GM12801 (cell line): Measurements from ENCODE around the gene BLMH.

ENCODE experiments used
- TF ChIP-seq, protein P1 (sequence below): IDR thresholded peaks from one replicate; pipeline ENCODE4 v1.5.1; 2011; ENCODE audit warnings: control low read depth; ENCODE audit not compliant: insufficient read length; ENCODE audit errors: extremely low read depth

Gene BLMH

DNA sequence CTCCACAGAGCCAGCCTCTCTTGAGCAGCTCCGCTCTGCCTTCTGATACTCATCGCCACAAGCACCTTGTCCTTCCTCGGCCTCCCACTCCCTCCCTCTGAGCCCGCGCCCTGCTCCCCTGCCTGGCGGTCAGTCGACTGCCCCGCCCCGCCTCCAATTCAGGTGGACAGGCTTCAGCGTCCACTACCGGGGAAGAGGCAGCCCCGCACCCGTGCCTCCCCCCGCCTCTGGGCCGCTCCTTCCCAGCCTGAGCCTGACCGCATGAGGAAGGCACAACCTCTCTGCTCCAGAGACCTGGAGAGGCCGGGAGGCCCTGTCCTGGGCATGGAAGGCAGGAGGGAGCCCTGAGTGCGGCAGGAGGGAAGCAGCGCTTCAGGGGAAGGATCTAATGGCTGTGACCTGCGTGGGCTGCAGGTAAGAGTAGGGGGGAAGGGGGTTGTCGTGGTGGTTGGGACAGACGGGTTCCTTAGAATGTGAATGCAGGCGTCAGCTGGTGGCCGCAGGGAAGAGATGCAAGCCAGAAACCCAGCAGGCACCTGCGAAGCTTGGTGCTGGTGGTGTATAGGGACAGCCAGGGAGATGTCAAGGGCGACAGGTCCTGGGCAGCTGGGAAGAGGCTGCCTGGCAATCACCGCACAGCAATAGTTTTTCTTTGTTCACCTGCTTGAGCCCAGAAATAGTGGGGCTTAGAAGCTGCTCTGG, 53.2 kb downstream of the BLMH start:
- TF ChIP-seq, protein P1, sequence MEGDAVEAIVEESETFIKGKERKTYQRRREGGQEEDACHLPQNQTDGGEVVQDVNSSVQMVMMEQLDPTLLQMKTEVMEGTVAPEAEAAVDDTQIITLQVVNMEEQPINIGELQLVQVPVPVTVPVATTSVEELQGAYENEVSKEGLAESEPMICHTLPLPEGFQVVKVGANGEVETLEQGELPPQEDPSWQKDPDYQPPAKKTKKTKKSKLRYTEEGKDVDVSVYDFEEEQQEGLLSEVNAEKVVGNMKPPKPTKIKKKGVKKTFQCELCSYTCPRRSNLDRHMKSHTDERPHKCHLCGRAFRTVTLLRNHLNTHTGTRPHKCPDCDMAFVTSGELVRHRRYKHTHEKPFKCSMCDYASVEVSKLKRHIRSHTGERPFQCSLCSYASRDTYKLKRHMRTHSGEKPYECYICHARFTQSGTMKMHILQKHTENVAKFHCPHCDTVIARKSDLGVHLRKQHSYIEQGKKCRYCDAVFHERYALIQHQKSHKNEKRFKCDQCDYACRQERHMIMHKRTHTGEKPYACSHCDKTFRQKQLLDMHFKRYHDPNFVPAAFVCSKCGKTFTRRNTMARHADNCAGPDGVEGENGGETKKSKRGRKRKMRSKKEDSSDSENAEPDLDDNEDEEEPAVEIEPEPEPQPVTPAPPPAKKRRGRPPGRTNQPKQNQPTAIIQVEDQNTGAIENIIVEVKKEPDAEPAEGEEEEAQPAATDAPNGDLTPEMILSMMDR, result no peak

DNA sequence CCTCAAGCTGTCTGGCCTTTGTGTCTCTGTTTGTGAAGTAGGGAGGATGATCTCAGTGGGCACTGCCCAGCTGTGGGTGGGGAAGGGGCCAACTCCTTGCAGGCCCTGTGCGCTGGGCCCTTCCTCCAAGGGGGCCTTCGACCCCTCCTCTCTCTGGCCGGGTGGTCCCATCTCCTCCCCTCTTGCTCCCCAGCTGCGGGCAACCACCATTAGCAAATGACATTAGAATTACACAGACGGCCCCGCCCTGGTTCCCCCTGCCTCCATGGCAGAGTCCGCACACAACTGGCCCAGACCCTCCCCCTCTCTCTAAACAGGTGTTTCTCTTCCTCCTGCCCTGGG, 53.8 kb downstream of the BLMH start:
- TF ChIP-seq, protein P1, result no peak

DNA sequence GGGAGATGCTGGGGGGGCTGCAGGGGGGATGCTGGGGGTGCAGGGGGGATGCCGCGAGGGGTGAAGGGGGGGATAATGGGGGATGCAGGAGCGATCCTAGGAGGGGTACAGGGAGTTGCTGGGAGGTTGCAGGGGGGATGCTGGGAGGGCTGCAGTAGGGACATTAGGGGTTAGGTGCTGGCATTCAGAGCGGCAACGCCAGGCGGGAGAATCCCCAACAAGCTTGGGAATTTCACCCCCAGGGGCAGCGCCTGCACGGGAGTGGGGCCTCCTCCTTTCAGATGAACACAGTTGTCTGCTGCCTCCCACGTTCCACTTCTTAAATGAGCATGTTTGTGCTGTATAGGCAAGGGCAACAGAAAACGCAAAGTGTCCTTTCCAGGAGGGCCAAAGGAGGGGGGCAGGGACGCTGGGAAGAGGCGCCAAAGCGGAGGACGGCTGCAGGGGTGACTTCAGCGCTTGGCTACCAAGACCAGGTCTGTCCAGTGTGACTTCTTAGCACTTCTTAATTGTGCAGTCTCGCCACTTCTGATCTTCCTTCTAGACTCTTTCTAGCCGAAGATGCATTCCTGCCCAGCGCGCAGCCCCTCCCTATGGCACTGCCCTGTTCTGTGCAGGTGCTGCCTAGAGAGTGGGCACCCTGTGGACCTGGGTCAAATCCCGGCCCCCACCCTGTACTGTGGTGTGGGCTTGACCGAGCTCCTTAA, 54.3 kb downstream of the BLMH start:
- TF ChIP-seq, protein P1, result no peak

DNA sequence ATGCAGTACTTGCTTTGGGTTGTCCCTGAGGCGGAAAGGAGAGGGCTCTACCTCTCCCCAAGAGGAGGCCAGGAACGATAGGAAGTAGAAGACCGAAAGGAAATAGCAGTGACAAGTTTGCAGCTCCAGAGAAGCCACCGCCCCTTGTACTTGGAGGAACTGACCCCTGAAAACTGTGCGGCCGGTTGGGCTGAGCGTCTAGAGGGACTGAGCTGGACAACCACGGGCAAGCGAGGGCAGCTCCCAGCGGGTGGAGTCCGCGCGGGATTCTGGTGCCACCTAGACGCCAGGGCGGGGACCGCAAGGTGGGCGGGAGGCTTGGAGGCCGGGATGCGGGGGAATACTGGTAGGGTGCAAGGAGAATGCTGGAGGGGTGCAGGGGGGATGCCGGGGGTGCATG, 55.0 kb downstream of the BLMH start:
- TF ChIP-seq, protein P1, result no peak

DNA sequence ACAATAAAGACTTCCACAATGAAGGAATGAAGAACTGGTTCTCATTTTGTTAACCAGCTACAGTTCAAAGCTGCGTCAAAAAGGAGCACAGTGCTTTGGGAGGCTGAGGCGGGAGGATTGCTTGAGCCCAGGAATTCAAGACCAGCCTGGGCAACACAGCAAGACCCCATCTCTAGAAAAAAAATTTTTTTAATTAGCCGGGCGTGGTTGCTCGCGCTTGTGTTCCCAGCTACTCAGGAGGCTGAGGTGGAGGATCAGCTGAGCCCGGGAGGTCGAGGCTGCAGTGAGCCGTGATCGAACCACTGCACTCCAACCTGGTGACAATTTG, 55.5 kb downstream of the BLMH start:
- TF ChIP-seq, protein P1, result no peak

DNA sequence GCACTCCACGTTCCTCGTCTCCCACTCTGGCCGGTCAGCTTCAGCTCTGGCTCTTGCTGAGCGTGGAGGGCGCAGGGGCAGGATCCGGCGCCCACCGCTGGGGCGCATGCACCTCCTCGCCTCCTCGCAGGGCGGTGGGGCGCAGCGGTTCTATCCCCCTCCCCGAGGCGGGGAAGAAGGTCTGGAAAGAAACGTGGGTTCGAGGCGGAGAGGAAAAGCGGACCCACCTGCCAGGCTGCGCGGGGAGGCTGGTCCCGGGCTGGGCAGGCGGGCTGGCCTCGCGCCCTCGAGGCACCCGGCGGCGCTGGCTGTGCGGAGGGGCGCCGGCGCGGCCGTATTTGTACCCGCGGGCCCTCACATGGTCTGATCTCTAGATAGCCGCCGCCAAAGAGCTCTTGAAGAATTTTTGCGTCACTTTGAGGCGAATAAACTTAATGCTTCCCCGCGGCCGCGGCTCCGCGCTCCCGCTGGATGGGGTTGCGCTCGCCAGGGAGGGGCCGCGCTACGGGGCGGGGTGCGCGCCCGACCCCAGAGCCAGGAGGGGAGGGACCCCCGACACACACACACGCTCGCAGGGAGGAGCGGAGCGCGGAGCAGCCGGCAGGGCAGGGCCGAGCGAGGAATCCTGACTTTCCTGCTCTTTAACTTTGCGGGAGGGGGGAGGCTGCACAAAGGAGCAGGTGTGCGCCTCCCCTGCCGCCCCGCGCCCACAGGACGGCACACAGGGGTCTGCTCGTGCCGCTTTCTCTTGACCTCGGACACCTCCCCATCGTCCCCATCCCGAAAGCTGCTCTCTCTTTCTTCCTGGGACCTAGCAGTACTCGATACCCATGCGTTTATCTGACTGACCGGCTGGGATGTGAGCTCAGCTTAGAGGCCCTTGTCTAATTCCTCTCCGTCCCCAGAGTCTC, 56.1 kb downstream of the BLMH start, which contains the start of gene SLC6A4:
SLC6A4 (minus strand) TSS at position 312 of the 911 bp plus-strand sequence. CDS start 13,739 bp downstream, outside the sequence.
- TF ChIP-seq, protein P1, result no peak

DNA sequence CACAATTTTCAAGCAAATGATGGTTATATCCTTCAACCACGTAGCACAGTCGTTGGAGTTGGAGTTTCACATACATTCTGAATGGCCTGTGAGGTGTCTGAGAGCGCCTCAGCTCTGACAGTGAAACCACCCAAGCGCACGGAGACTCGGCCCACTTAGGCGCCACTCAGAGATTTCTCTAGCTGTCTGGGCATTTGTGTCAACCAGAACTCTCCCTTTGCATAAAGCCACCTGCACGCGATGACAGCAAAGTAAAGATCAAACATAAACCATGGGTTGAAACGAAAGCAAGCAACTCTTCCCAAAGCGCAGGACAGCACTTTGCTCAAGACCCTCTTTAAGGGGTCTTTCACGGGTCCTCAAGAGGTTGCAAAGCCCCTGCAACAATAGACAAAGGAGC, 56.8 kb downstream of the BLMH start:
- TF ChIP-seq, protein P1, result no peak
